Endothelial cell of umbilical vein (primary cell): ENCODE measurements around the gene DGLUCY. TPM values are rescaled to one million over a fixed set of nuclear protein-coding genes. Genes with fewer than 3 reads are reported as not detected.

ENCODE experiments used
- BruUV-seq: library from RNA; stranded (reverse); fragments of 400-500 nt; replicated peaks from 2 replicates; lab custom pipeline; 2021; lab: Mats Ljungman, UMichigan
- CTCF ChIA-PET: fragments of 300-600, 350-600 bp; sonication (Branson Sonifier 250); formaldehyde crosslinking; loops from one replicate; lab custom pipeline; 2021; ENCODE audit warnings: antibody characterized with exemption, inconsistent platforms; lab: Charles Lee
- POLR2A ChIA-PET: fragments of 300-600, 350-600 bp; sonication (Branson Sonifier 250); formaldehyde crosslinking; loops from one replicate; lab custom pipeline; 2021; ENCODE audit warnings: antibody characterized with exemption, inconsistent platforms; lab: Charles Lee
- DNase-seq: peaks from one replicate; pipeline ENCODE4 v3.0.0-alpha.2; 2011; ENCODE audit warnings: low read depth, low spot score
- FAIRE-seq: peaks from 2 replicates; lab custom pipeline; 2011; peaks lifted over from hg19 to GRCh38; lab: Jason Lieb, UNC
- H2AFZ ChIP-seq: 2 replicates; pipeline ENCODE4 v1.6.0; 2012; ENCODE audit warnings: low read depth, low read length, control low read depth, inconsistent platforms
- H3K27ac ChIP-seq: 2 replicates; pipeline ENCODE4 v1.5.1; 2011; ENCODE audit warnings: low read depth, mild to moderate bottlenecking, control low read depth, low read length, moderate library complexity; ENCODE audit not compliant: insufficient read depth
- H3K27me3 ChIP-seq, 2 experiments: 2 replicates each; pipeline versions ENCODE4 v1.6.0 to v1.6.1; 2011; ENCODE audit warnings: low read length in 2 of 2, mixed read lengths in 1 of 2; ENCODE audit not compliant: control insufficient read depth in 2 of 2, insufficient read depth in 2 of 2
- H3K36me3 ChIP-seq, 2 experiments: 2 replicates in 1 of 2; 3 replicates in 1 of 2; pipeline ENCODE4 v1.5.1; 2011; ENCODE audit warnings: low read length in 2 of 2, mild to moderate bottlenecking in 1 of 2, moderate library complexity in 1 of 2; ENCODE audit not compliant: control insufficient read depth in 2 of 2, insufficient read depth in 2 of 2; ENCODE audit errors: extremely low read depth in 1 of 2
- H3K4me1 ChIP-seq: 3 replicates; pipeline ENCODE4 v1.5.1; 2011; ENCODE audit warnings: mild to moderate bottlenecking, low read length; ENCODE audit not compliant: control insufficient read depth, insufficient read depth; ENCODE audit errors: extremely low read depth
- H3K4me2 ChIP-seq: 2 replicates; pipeline ENCODE4 v1.6.1; 2011; ENCODE audit warnings: low read length, control low read depth, mixed read lengths; ENCODE audit not compliant: insufficient read depth
- H3K4me3 ChIP-seq, 3 experiments: fragments of 200-600 bp in 1 of 3; sonication (generic), shearing (Covaris generic) in 1 of 3; replicated peaks in 1 of 3; 2 replicates each; pipeline ENCODE4 v1.5.1; 2011 to 2016; ENCODE audit warnings: control low read depth in 3 of 3, low read length in 3 of 3, mild to moderate bottlenecking in 2 of 3, inconsistent platforms in 1 of 3, low read depth in 1 of 3, moderate library complexity in 1 of 3; ENCODE audit not compliant: insufficient read depth in 1 of 3
- H3K79me2 ChIP-seq: 2 replicates; pipeline ENCODE4 v1.6.0; 2012; ENCODE audit warnings: low read length, inconsistent platforms; ENCODE audit not compliant: control insufficient read depth, insufficient read depth
- H3K9ac ChIP-seq: replicated peaks from 2 replicates; pipeline ENCODE3; 2011; ENCODE audit warnings: low read length, control low read depth; ENCODE audit not compliant: insufficient read depth; ENCODE audit errors: extremely low read depth
- H3K9me1 ChIP-seq: replicated peaks from 3 replicates; pipeline ENCODE4 v1.6.0; 2011; ENCODE audit warnings: mild to moderate bottlenecking, low read length; ENCODE audit not compliant: control insufficient read depth, insufficient read depth; ENCODE audit errors: extremely low read depth
- H3K9me3 ChIP-seq: replicated peaks from 2 replicates; pipeline ENCODE4 v1.5.1; 2012; ENCODE audit warnings: low read length, inconsistent platforms; ENCODE audit not compliant: control insufficient read depth, insufficient read depth
- H4K20me1 ChIP-seq: replicated peaks from 2 replicates; pipeline ENCODE3; 2011; ENCODE audit warnings: mild to moderate bottlenecking, low read length; ENCODE audit not compliant: control insufficient read depth, insufficient read depth; ENCODE audit errors: extremely low read depth
- EZH2 ChIP-seq: IDR thresholded peaks from 2 replicates; pipeline ENCODE4 v1.6.1; 2012; ENCODE audit warnings: borderline replicate concordance, low read depth, mild to moderate bottlenecking, moderate library complexity, low read length, inconsistent platforms; ENCODE audit not compliant: severe bottlenecking
- FOS ChIP-seq: IDR thresholded peaks from 2 replicates; pipeline ENCODE4 v1.6.1; 2011; ENCODE audit warnings: mild to moderate bottlenecking, low read length, moderate library complexity, borderline replicate concordance; ENCODE audit not compliant: insufficient read depth
- GATA2 ChIP-seq: IDR thresholded peaks from 2 replicates; pipeline ENCODE4 v1.7.0; 2011; ENCODE audit warnings: low read depth, mild to moderate bottlenecking, moderate library complexity, mixed read lengths, low read length; ENCODE audit not compliant: insufficient read length, insufficient read depth
- JUN ChIP-seq: IDR thresholded peaks from 2 replicates; pipeline ENCODE4 v1.6.1; 2011; ENCODE audit warnings: borderline replicate concordance, low read depth; ENCODE audit not compliant: insufficient read length, insufficient read depth
- MYC ChIP-seq: IDR thresholded peaks from one replicate; pipeline ENCODE4 v1.6.1; 2011; ENCODE audit warnings: mild to moderate bottlenecking, low read depth, low read length
- POLR2A ChIP-seq: IDR thresholded peaks from 2 replicates; pipeline ENCODE4 v1.6.1; 2012; ENCODE audit warnings: low read depth, mild to moderate bottlenecking, control low read depth, low read length
- POLR2AphosphoS5 ChIP-seq: IDR thresholded peaks from 2 replicates; pipeline ENCODE4 v1.6.1; 2012; ENCODE audit warnings: low read depth, mild to moderate bottlenecking, control low read depth, low read length, moderate library complexity; ENCODE audit not compliant: insufficient read depth
- dilution Hi-C: fragments of 300-500 bp; cut with MboI; formaldehyde crosslinking; loops from one replicate; pipeline ENCODE4 v1.15.0; 2019; ENCODE audit warnings: low sequenced_read_pairs; ENCODE audit not compliant: extremely low pct_ligation_motif_present
- intact Hi-C: fragments of 100-400 bp; cut with micrococcal nuclease; formaldehyde crosslinking; loops from one replicate; pipeline ENCODE4 v1.10.0; 2022
- polyA plus RNA-seq, 4 experiments: library from polyadenylated mRNA; depleted of rRNA in 3 of 4; stranded (reverse) in 3 of 4; unstranded in 1 of 4; fragments of >200 nt; gene quantifications; 2 replicates each; pipeline versions ENCODE4 v1.2.1 to v1.2.3, GENCODE V29; 2011 to 2012; ENCODE audit warnings: missing spikeins in 1 of 4
- total RNA-seq: library from RNA; stranded (reverse); gene quantifications from 2 replicates; pipeline ENCODE4 v1.2.3, GENCODE V29; 2021
- TF ChIP-seq, protein P1 (sequence below): IDR thresholded peaks from 2 replicates; pipeline ENCODE4 v1.6.1; 2011; ENCODE audit not compliant: insufficient read depth, insufficient read length
- TF ChIP-seq, protein P2 (sequence below), 2 donors: IDR thresholded peaks; 1 replicate in 1 of 2; 2 replicates in 1 of 2; pipeline ENCODE4 v1.5.1; 2011; ENCODE audit warnings: low read length in 2 of 2, mild to moderate bottlenecking in 2 of 2, moderate library complexity in 2 of 2, control low read depth in 1 of 2, inconsistent platforms in 1 of 2, low read depth in 1 of 2; ENCODE audit not compliant: insufficient read depth in 1 of 2; ENCODE audit errors: extremely low read depth in 1 of 2

DGLUCY gene
- total and polyA plus RNA-seq, 2 donors (not counting 3 experiments of a cell fraction or from before 2014, with no cell fraction given): 40.9 to 65.6 TPM

DNA sequence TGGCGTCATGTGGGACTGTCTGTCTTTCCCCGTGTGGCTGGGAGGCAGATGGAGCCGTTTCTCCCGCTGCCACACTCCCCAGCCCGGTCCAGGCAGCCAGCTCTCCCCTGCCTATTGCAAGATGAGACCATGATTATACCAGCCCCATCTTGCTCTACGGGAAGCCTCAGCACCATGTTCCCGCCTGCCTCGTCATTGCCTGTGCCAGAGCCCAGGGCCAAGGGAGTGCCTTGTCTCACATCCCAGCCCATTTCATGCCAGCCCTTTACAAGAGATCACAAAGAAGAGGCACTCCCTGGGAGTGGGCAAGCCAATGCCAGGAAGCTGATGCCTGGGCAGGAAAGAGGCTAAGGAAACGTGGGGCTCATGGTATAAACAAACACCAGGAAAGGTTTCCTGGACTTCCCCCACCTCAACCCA, 106.7 kb downstream of the DGLUCY start:
- Histone ChIP-seq H3K27ac (no peak overlapping the region), H3K9me1 (no peaks in the 10 kb centered on the region), H3K79me2 (no peaks in the 10 kb centered on the region), H3K9me3 (no peaks in the 10 kb centered on the region), H2AFZ (peak overlapping the region; percentile 19), H3K4me2 (no peak overlapping the region), H3K4me1 (peaks cover 22% of the 10 kb centered on the region), H3K9ac (no peak overlapping the region), H3K27me3 (no peaks in the 10 kb centered on the region), H3K36me3 (peaks cover 0 to 8% of the 10 kb centered on the region in 2 experiments), H4K20me1 (no peaks in the 10 kb centered on the region), H3K4me3 (no peak overlapping the region)
- DNase-seq: peak; percentile 40
- ChIA-PET CTCF (interaction anchor here (0.8 to 3.1 kb wide), 4 partner anchors 23 to 102 kb away, joined by 3 to 9 read pairs (median 4); partner anchors contain the start of gene GPR68), POLR2A (no interaction called here)
- TF ChIP-seq POLR2A (no peak), MYC (no peak), EZH2 (no peak), GATA2 (no peak), FOS (no peak), JUN (no peak), POLR2AphosphoS5 (no peak)
- TF ChIP-seq, protein P1, sequence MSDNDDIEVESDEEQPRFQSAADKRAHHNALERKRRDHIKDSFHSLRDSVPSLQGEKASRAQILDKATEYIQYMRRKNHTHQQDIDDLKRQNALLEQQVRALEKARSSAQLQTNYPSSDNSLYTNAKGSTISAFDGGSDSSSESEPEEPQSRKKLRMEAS: no peak
- TF ChIP-seq, protein P2, sequence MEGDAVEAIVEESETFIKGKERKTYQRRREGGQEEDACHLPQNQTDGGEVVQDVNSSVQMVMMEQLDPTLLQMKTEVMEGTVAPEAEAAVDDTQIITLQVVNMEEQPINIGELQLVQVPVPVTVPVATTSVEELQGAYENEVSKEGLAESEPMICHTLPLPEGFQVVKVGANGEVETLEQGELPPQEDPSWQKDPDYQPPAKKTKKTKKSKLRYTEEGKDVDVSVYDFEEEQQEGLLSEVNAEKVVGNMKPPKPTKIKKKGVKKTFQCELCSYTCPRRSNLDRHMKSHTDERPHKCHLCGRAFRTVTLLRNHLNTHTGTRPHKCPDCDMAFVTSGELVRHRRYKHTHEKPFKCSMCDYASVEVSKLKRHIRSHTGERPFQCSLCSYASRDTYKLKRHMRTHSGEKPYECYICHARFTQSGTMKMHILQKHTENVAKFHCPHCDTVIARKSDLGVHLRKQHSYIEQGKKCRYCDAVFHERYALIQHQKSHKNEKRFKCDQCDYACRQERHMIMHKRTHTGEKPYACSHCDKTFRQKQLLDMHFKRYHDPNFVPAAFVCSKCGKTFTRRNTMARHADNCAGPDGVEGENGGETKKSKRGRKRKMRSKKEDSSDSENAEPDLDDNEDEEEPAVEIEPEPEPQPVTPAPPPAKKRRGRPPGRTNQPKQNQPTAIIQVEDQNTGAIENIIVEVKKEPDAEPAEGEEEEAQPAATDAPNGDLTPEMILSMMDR (IDR thresholded peaks at IDR 0.05; ENCODE audit: extremely low read depth in 1 of 2, insufficient read depth in 1 of 2, low read depth in 1 of 2, low read length in 2 of 2): no peak
- no TSS peak for BruUV-seq
- intact Hi-C loops: no loop called here
- FAIRE-seq: peak; percentile 72
- dilution Hi-C loops: no loop called here
